Measurements from ENCODE around the gene CRTC2.
"Not testable (repeated sequence)": the region's sequence is repeated elsewhere in the genome, so short reads cannot be mapped to it uniquely, and the experiment has no call there.

CRTC2 gene

DNA sequence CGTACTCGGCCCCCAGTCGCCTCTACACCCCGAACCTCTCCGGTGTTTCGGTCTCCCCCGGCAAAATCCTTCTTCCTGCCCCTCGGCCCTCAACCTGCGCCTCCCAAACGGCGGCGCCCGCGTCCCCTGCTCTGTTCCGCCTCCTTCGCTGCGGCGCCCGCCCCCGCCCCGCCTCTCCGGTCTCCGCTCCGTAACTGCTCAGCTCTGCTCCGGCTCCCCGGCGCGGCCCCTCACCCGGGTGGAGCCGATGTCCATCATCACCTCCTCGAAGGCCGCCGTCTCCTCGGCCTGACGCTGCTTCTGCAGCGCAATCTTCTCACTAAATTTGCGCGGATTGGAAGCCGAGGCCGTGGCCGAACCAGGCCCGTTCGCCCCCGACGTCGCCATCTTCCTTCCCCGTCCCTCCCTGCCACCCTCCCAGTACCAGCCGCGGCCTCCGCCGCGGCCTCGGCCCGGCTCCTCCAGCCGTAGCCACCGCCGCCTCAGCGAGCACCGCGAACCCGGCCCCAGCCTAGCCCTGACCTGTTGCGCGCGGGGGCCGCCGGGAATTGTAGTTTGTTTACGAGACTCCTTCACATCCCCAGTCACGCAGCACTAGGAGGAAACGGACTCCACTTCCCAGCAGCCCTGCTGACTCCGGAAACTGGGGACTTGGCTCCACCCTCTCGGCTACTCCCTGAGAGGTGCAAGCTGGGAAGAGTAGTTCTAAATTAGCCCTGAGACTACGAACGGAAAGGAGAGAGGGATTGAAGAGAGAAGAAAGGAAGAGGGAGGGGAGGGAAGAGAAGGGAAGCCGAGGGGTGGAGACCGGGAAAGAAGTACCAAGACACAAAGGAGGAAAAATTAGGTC is at the start of gene CRTC2:
Gene CRTC2 (minus strand): TSS at position 502 of the 850 bp plus-strand sequence. CDS start 115 bp downstream, at position 387.
- DNase-seq: peak; percentile 93

- no peak for DNase-seq
Observed at GRCh38 chr1:154006136-154006535, 47.7 kb upstream of the CRTC2 start.

- no peak for DNase-seq
Observed at GRCh38 chr1:154000420-154000819, 42.0 kb upstream of the CRTC2 start.

GRCh38 chr1:153996882-153997281 is 38.5 kb upstream of the CRTC2 start:
- not testable (repeated sequence) for DNase-seq

DNA sequence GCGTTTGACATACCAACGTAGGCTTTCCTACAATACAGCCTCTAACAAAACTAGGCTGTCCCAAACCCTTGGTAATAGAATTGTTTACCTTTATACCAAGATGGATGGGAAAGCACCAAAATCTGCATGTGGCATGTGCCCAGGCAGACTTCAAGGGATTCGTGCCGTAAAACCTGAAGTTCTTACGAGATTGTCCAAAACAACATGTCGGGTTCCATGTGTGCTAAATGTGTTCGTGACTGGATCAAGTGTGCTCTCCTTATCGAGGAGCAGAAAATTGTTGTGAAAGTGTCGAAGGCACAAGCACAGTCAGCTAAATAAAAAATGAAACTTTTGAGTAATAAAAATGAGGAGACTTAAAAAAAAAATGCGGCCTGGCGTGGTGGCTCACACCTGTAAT is 37.2 kb upstream of the CRTC2 start:
- DNase-seq: no peak

- no peak for DNase-seq
Observed at GRCh38 chr1:153995202-153995601, 36.8 kb upstream of the CRTC2 start.

DNA sequence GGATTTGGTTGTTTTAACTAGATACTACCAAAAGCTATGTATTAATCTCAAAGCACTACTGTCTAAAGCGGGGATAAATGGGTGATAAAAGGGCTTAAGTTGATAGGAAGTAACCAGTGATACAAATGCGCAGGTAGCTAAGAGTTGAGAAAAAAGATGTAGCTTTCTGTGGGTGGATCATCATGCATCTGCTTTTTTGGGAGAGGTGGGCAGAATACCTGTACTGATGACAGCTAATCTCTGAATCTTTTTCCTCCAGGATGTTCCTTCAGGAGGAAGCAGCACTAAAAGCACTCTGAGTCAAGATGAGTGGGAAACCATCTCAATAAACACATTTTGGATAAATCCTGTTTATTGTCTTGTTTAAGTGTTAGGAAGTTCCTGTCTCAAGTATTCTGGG is 33.4 kb upstream of the CRTC2 start:
- DNase-seq: no peak

DNA sequence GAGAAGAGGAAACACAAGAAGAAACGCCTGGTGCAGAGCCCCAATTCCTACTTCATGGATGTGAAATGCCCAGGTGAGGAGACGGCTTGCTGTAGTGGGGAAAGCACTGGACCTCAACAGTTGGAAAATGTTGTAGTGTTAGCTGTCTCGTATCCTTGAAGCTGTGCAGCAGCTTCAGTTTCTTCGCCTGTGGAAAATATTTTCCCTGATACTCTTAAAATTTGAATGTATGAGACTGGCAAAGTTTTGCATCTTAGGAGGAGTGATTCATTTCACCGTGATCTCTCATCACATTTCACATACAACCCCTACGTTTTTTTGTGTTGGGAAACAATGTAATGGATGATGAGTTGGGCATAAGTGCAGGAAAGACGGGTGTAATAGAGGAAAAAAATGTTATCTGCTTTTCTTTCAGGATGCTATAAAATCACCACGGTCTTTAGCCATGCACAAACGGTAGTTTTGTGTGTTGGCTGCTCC is 32.8 kb upstream of the CRTC2 start:
- no peak for DNase-seq

GRCh38 chr1:153990468-153991150 is 32.2 kb upstream of the CRTC2 start, which contains the start of gene RPS27:
RPS27 (plus strand) TSS chr1:153990762; CDS start chr1:153990797, 35 bp downstream.
- peak; percentile 77 for DNase-seq

GRCh38 chr1:153987621-153988020 is 29.2 kb upstream of the CRTC2 start:
- DNase-seq: no peak

DNA sequence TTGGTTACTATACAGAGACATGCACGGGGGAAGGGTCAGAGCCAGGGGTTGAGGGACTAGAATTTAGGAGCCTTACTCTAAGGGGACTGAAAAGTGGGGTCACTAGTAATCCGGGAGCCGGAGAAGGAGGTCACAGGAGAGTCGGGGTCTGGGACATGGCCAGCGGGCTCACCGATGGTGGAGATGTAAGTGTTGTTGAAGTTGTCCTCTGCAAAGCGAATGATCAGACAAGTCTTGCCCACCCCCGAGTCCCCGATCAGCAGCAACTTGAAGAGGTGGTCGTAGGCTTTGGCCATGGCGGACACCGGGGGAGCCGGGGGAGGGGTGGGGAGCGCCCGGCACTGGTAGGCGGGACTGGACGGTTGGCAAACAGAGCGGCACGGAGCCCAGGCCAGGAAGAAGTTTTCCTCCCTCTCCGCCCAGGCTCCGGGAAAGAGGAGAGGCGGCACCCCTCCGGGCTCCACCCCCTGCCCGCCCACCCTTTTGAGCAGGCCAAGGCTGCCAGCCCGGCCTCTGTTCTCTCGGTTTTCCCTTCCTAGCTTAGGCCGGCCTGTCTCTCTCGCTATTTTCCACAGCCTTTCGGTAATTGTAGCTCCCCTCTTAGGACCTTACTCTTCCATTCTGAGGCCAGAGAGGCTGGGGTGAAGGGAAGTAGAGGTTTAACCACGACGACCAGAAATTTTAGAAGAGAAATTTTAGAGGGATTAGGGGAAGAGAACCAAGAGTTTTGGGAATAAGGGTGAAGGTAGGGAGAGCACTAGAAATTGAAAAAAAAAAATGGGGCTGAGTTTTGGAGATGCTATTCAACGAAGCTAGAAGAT is 27.7 kb upstream of the CRTC2 start, which contains the start of gene RAB13:
Gene RAB13 (minus strand): TSS at position 399 of the 821 bp plus-strand sequence. CDS start 103 bp downstream, at position 296.
- DNase-seq: peak; percentile 70

- no peak for DNase-seq
Observed at GRCh38 chr1:153985341-153985912, 27.0 kb upstream of the CRTC2 start.

- no peak for DNase-seq
Observed at GRCh38 chr1:153984123-153984894, 25.9 kb upstream of the CRTC2 start.

- not testable (repeated sequence) for DNase-seq
Observed at GRCh38 chr1:153981735-153982134, 23.3 kb upstream of the CRTC2 start.

- DNase-seq: not testable (repeated sequence)
Observed at GRCh38 chr1:153979091-153979490, 20.7 kb upstream of the CRTC2 start.

DNA sequence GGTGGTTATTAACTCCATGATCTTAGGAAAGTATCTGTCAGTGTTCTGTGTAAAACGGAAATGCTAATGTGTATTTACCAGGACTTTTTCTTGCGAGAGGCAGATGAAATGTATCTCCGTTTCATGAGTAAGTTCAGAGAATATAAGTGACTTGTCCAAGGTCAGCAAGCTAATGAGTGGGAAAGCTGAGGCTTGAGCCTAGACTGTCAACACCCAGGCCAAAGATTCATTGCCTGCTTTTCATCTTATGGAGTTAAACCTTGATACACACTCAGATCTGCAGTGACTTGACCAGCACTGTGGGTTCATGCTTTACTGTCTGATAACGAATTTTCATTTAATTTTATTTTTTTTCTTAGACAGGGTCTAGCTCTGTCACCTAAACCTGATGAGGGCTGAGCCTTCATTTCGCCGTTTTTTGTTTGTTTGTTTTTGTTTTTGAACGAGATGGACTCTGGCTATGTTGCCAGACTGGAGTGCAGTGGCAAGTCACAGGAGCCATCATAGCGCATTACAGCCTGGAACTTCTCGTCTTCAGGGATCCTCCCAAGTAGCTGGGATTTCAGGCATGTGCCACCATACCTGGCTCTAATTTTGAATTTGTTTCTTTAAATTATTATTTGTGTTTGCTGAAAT is 20.0 kb upstream of the CRTC2 start:
- no peak for DNase-seq

DNA sequence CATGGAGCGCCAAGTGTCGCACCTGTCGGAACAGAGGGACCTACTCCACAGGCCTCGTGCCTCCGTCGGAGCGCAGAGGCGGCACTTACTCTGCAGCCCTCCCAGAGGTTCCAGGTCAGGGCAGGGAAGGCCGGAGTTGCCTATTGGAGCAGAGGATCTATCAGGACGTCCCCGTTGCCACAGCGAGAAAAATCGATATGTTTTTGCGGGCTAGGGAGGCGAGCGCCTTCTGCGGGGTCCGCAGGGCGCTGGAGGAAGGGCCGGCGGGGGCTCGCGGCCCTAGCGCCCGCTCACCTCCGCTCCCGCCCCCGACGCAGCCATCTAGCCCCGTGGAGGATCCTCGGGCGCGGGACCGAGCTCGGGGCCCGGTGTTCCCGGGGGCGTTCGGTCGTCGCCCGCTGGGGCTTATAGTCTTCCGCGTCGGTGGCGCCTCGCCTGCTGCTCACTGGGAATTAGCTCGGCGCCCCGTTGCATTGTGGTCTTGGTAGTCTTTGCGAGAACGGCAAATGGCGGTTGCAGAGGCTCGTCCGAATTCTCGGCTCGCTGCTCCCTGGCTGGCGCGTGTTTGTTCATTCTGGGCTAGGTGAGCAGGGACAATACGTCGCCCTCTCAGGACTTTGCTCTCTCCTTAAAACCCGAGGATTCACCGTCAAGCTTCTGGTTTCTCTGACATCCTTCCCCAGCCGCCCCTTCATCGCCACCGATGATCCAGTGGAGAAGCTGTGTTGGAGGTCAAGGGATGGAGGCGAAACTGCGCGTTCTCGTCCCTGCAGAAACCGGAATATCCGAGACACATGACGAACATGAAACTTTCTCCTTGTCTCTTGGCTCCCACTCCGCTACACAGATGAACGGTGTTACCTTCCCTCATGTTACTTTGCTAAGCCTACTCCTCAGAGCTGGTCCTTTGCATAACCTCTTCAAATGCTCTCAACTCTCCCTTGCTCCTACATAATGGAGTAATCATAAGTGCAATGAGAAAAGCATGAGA is 19.1 kb upstream of the CRTC2 start, which contains the start of gene JTB:
Gene JTB (minus strand): TSS at position 425 of the 991 bp plus-strand sequence. CDS start 422 bp downstream, at position 3.
- peak; percentile 69 for DNase-seq

- no peak for DNase-seq
Observed at GRCh38 chr1:153976819-153977249, 18.4 kb upstream of the CRTC2 start.

- no peak for DNase-seq
Observed at GRCh38 chr1:153973525-153973924, 15.1 kb upstream of the CRTC2 start.

GRCh38 chr1:153973071-153973470 is 14.7 kb upstream of the CRTC2 start:
- no peak for DNase-seq
